SK-N-SH treated with all-trans-retinoic acid at 6 μM for 48 hours (cell line): ENCODE data around the gene PXYLP1.

Experiments used
- ARNTL ChIP-seq: fragments of 450-650 bp; formaldehyde crosslinking; IDR thresholded peaks from 2 replicates; pipeline ENCODE4 v1.5.0; 2020; ENCODE audit warnings: low read depth, mild to moderate bottlenecking, moderate library complexity, borderline replicate concordance
- CSDC2 ChIP-seq: fragments of 250-450 bp; sonication (Bioruptor Pico); IDR thresholded peaks from 2 replicates; pipeline ENCODE4 v1.5.0; 2020; ENCODE audit warnings: mild to moderate bottlenecking, moderate library complexity
- ZNF70 ChIP-seq: fragments of 450-650 bp; formaldehyde crosslinking; IDR thresholded peaks from 2 replicates; pipeline ENCODE4 v1.5.0; 2020; ENCODE audit warnings: mild to moderate bottlenecking, moderate library complexity

- TF ChIP-seq CSDC2 (CRISPR knock-in tag), result no peak
- TF ChIP-seq ZNF70, result no peak
- TF ChIP-seq ARNTL (CRISPR knock-in tag), result no peak
Observed at GRCh38 chr3:141316851-141317250, 85.2 kb downstream of the PXYLP1 start.
